HG03432 (cell line): ENCODE data around the gene HAT1.
"Not testable (repeated sequence)": the region's sequence is repeated elsewhere in the genome, so short reads cannot be mapped to it uniquely, and the experiment has no call there.

Experiments used
- ATAC-seq: cut with Tn5 transposase; IDR thresholded peaks from one replicate; pipeline ENCODE4 v1.9.1; 2021; ENCODE audit warnings: mild to moderate bottlenecking, moderate library complexity; ENCODE audit not compliant: unreplicated experiment

HAT1 gene, protein sequence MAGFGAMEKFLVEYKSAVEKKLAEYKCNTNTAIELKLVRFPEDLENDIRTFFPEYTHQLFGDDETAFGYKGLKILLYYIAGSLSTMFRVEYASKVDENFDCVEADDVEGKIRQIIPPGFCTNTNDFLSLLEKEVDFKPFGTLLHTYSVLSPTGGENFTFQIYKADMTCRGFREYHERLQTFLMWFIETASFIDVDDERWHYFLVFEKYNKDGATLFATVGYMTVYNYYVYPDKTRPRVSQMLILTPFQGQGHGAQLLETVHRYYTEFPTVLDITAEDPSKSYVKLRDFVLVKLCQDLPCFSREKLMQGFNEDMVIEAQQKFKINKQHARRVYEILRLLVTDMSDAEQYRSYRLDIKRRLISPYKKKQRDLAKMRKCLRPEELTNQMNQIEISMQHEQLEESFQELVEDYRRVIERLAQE

DNA sequence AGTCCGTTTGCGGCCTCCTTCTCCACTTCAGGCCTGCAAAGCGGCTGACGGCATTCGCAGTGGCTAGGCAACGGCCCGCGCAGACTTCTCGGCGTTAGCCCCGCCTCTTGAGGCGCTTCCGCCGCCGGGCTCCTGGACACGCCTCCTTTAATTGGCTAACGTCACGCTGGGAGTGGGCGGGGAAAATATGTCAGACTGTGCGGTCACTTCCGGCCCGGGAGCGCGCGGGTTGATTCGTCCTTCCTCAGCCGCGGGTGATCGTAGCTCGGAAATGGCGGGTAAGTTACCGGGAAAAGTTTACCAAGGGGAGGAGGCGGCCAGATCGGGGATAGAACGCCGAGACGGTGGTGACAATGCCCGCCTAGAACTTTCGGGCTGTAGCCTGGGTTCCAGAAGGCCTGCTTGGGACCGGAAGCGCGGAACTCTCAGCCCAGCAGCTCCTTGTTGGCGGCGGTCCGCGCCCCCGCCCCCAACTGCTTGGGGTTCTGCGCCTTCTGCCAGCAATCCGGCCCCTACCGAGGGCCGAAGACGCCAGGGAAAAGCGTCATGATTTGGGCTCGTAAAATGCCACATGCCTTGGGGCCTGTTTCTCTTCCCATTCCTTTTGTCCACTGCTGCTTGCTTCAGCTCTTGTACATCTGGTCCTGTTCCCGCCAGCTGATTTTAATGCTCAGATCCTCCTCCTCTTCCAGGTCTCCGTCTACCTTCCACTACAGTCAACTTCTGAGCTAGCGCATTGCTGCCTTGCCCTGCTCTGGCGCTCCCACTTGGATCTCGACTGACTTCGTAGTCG, at the start of gene HAT1:
Gene HAT1 (plus strand): TSS at position 232 of the 793 bp plus-strand sequence. CDS start 40 bp downstream, at position 272.
- peak; percentile 99 for ATAC-seq

DNA sequence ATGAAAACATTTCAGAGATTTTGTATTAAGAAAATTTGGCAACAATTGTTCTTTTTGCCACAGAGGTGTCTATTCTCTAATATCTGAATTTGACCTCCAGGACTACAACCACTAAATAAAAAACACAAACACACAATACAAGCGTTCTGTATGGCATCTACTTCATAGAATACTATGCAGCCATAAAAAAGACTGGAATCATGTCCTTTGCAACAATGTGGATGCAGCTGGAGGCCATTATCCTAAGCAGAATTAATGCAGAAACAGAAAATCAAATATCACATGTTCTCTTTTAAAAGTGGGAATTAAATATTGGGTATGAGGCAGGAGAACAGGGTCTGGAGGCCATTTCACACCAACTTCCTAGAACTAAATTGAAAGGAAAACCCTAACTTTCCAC, 47.7 kb upstream of the HAT1 start:
- ATAC-seq = no peak

DNA sequence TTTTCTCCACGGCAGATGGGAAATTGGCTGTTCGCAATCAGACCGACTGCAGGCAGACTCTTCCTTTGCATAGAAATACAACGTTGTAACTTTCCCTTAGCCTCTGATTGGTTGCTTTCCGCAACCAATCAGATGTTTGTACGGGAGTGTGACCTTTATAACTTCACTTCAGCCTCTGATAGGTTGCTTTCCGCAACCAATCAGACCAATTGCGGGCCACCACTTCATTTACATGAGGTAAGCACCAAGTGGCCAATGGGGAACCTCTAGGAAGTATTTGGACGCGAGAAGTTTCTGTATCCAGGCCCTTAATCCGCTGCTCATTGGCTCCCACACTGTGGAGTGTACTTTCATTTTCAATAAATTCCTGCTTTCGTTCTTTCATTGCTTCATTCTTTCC, 47.3 kb upstream of the HAT1 start:
- no peak for ATAC-seq

DNA sequence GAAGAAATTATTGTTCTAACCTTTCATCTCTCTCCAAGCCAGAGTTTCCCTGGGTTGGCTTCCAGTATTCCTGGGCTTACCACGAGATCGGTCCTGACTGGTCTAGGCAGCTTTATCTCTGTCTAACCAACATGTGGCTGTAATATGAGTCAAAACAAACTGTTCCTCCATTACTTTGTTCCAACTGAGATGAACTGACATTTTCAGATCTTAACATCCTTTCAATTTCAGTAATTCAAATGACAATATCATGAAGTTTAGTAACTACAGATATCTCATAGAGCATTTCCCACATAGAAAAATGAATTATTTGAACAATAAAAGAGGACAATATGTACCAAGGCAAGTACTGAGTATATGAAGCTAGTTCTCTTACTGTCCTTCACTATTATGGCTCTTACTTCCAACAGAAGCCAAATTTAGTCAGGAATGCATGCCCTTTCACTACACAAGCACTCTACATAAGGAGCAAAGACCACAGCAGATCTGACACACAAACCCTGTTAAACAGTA, 43.7 kb upstream of the HAT1 start:
- no peak for ATAC-seq

DNA sequence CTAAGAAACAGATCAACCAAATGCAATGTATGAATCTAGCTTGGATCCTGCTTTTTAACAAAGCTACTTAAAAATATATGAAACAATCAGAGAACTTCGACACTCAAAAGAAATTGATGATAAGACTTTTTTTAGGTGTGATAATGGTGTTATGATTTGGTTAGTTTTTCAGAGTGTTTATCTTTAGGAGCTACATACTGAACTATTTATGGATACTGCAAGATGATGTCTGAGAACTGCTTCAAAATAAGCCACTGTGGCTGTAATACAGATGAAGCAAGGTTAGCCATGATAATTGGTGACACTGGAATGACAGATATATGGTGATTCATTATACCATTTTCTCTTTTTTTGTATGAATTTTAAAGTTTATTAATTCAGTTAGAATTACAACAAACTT, 42.4 kb upstream of the HAT1 start:
- ATAC-seq = no peak

DNA sequence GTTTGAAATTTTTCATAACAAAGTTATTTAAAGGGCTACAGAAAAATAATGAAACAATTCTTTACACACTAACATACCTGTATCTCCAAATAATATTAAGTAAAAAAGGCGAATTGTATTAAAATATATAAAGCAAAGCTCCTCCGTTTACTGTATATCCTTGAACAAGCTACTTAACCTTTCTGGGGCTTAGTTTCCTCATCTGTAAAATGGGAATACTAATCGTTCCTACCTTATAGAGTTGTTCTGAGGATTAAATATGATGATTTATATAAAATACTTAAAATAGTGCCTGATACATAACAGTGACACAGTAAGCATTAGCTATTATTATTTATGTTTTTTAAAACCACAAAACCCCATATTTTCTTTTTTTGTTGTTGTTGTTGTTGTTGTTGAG, 41.5 kb upstream of the HAT1 start:
- no peak for ATAC-seq

DNA sequence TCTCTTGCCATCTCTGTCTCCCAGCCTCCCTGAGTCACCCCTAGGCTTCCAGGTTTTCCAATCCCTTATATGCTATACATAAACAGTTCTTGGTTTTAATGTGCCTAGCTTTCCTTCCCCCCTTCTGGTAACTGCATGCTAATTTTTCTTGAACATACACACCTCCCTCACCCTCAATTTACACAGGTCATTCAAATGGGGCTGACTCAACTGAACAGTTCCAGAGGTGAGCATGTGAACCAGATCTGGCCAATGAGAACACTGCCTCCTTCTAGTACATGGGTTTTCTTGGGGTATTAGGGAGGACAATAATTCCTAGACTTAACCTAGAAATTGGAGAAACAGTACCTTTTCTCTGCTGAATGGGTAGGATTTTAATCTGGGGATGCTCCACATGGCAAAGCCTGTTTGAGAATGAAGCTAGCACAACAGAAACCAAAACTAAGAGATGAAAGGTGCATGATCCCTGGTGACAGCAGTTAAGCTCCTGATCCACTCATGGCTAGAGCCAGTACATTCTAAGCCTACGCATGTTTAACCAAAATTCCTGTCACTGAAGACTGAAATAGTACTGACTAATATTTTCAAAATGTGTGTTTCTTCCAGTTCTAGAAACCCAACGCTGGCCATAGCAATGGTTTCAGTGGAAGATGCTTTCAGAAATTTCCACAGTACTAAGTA, 40.0 kb upstream of the HAT1 start:
- peak; percentile 63 for ATAC-seq

DNA sequence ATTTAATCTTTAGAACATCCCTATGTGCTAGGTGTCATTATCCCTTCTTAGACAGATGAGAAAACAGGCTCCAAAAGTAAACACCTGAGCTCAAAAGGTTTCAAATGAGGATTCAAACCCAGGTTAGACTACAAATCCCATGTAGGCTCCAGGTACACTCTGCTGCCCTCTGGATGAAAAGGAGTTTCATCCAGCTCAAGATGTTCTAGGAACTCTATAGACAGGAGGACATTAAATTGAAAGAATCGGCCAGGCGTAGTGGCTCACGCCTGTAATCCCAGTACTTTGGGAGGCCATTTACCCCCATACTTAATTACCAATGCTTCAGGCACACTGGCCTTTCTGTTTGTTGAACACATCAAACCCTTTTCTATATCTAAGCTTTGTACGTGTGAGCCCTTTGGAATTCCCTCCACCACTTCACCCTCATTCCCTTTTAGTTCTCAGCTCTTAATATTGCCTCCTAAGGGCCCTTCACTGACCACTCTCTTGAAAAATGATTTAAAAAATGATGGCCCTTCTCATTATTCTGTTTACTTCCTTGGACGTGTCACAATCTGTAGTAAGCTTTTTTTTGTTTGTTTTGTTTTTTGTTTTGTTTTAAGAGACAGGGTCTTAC, 38.9 kb upstream of the HAT1 start:
- no peak for ATAC-seq

DNA sequence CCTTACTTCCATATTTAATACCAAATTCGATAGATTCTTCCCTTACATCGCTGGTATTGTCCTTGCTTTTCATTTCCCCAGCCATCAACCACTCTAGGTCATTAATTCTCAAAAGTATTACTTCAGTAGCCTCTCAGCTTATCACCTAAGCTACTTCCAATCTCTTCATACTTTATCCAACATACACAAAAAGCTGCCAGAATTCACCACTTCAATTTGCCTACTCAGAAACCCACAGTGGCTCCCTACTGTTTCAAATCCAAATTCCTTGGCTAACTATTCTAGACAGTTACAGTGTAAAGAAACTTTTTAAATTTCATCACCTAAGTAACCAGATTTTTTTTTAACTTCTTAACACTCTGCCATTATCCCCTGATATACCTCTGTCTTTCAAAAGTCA, 32.9 kb upstream of the HAT1 start:
- no peak for ATAC-seq

DNA sequence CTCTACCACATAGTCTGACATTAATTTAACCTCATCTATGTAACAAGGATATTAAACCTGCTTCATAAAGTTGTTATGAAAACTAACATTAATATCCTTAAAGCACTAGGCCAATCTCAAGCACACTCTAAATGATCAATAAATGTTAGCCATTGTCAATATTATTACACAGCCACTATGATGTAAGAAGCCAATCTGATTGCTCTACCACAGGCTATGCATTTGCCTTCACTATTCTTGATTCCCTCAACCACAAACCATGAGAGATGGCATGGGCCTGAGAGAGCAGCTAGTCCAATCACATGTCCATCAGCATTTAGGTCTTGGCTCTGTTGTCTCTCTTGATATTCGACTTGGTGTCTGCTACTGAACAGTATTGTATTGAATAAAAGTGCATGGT, 32.5 kb upstream of the HAT1 start:
- ATAC-seq = no peak

DNA sequence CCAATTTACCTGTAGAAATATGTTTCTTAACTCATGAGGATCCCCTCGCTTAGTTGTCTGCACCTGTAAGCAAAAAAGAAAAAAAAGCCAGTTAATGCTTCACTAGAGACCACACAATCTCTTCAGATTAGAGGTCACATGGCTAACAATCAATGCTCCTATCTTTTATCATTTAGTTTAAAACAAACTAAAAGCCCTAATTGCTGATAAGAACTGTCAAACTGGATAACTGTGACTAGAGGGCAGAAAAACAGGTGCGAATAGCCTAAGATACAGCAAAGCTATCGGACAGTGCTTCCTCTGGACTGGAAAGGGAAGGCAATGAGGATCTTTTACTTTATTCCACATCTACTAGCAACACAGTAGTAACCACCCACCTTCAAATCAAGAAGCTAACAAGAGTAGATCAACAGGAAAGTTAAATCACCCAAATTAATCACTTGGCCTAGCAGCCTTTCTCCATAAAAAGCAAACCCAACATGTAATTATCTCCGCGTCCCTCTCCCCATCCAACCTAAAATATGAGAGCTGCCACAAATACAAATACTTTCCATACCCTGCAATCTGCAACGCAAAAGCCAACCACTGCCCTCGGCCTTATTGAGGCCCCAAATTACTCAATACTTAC, 29.0 kb upstream of the HAT1 start:
- ATAC-seq = no peak

DNA sequence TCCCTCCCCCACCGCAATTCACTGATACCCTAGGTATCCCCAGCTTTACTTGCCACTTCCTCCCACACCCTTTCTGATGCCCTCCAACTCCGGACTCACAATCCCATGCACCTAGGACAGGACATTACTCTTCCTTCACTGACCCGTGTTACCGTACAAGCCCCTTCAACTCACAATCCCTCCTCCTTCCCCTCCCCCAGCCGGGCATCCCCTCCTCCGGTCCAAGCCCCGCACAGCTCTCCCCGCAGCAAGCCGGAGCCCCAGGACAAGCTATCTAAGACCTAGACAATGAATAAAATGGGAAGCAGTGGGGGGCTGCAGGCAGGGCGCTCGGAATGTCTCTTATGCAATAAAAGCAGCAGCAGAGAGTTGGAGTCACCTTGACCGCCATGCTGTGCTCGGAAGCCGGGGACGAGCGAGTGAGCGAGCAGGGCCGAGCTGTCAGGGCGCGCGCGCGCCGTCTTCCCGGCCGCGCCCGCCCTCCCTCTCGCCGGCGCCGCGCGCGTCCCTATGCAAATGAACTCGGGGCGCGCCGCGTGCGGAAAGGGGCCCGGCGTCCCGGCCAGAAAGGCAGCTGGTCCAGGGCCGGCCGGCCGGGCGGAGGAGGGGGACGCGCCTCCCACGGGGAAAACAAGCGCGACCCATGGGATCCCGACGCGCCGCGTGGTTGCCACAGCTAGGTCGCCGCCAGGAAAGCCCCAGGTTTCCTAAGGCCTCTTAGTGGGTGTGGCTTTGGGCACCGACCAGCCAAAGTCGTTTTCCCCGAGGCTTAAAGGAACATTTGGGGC, 28.2 kb upstream of the HAT1 start, which contains the start of gene SLC25A12:
Gene SLC25A12 (minus strand): TSS at position 421 of the 788 bp plus-strand sequence. CDS start 30 bp downstream, at position 391.
- peak; percentile 96 for ATAC-seq

DNA sequence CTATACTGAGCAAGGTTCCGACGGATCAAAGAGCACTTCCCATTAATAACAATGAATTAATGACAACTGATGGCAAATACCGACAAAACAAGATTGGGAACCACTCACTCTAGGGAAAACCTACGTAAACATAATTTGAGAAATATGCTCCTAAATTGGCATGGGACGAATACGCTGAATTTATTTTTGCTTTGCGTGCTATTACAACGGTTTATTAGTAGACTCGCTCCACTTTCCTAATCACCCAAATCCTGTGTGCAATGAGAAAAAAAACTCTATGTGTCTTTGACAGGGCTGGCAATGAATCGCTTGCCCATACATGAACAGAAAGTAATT, 27.7 kb upstream of the HAT1 start:
- no peak for ATAC-seq

DNA sequence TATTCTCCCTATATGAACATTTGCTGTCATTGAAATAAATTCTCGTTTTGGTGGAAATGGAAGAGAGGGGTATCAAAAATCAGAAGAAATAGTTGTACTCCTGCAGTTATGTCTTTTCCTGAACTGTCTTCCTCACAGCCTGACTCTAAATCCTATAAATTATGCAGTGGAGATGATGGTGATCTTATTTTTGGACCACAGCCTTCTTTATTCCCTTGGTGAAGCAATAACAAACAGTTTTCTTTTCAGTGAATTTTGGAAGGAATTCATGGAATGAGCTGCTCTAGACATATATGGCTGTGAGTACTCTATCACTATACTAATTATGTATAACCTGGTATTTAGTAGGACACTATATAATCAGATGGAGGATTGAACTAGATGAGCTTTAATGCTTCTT, 26.5 kb upstream of the HAT1 start:
- ATAC-seq = no peak

DNA sequence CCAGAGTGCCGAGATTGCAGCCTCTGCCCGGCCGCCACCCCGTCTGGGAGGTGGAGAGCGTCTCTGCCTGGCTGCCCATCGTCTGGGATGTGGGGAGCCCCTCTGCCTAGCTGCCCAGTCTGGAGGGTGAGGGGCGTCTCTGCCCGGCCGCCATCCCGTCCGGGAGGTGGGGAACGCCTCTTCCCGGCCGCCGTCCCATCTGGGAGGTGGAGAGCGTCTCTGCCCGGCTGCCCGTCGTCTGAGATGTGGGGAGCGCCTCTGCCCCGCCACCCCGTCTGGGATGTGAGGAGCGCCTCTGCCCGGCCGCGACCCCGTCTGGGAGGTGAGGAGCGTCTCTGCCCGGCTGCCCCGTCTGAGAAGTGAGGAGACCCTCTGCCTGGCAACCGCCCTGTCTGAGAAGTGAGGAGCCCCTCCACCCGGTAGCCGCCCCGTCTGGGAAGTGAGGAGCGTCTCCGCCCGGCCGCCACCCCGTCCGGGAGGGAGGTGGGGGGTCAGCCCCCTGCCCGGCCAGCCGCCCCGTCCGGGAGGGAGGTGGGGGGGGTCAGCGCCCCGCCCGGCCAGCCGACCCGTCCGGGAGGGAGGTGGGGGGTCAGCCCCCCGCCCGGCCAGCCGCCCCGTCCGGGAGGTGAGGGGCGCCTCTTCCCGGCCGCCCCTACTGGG, 22.5 kb upstream of the HAT1 start:
- not testable (repeated sequence) for ATAC-seq

DNA sequence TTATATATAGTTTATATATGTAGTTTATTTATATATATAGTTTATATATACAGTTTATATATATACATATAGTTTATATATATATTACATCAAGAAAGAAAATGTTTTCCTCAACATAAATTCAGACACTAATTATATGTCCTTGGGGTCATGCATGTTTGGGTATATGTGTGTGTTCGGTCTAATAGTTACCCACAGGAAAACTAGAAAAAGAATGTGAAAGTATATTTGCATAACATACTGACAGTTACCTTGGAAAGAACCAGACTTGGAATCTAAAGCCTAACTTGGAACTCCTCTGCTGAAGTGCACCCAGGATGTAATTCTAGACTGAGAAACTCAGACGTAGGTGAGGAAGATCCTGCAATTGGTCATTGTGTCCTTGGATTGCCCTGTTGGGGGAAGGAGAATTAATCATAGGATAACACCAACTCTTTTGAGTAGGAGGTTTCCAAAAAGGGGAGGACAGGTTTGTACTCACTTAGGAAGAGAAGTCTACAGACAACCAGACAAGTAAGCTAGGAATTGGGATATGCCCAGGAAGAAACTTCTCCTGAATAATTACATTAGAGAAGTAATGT, 19.3 kb upstream of the HAT1 start:
- ATAC-seq = no peak

DNA sequence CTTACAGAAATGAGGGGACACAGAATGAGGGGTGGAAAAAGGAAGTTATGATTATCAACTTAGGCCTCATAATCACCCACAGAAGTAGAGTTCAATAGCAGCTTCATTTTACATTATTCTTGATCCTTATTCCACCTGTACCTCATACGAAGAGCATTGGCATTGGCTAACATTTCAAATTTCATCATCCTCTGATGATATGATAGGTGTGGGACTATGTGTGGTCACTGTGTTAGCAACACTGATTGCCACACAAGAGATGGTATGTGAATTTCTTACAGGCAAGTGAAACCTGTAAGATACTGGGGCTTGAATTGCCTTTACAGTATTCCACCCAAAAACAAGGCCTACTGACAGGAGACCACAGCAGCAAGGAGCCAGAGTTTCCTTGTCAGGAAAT, 14.0 kb upstream of the HAT1 start:
- no peak for ATAC-seq

DNA sequence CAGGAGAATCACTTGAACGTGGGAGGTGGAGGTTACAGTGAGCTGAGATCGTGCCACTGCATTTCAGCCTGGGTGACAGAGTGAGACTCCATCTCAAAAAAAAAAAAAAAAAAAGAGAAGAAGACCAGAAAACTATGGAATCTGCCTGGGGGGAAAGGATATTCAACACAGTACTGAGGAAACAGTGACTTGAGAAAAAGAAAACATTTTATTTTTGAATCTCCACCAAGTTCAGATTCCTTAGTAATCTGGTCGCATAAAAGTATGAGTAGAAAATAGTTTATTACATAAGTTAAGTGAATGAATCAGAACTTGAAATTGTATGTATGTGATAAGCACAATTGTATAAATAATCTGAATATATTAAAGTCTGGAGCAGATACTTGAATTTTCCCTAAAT, 13.0 kb upstream of the HAT1 start:
- ATAC-seq = no peak

DNA sequence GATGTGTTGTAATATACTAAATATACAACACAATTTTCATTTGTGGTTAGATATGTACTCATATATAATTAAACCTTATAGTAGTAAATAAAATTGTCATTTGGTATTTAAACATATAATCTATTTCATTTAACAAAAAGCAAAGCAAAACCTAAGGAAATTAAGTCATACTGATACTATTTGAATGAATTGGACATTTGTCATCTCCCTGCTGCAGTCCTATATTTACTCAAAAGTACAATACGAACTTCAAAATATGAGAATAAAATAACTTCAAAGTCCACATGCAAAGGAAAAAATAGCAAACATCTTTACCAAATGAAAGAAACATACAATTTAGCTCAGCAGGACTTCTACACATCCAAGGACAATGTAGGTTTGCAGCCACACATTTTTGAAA, 11.8 kb upstream of the HAT1 start:
- no peak for ATAC-seq
